Stimulated activated CD4-positive, alpha-beta T cell treated with anti-CD3 and anti-CD28 coated beads, TNF-alpha, amount 100 ng/mL, for 24 hours (primary cell): ENCODE measurements around the gene SH3BGR.

ENCODE experiments used
- DNase-seq, 3 experiments: peaks; one replicate each; pipeline ENCODE4 v3.0.0-alpha.2; 2020; ENCODE audit warnings: low read depth in 3 of 3

The SH3BGR gene

GRCh38 chr21:39546522-39546921, 94.8 kb downstream of the SH3BGR start:
- DNase-seq = no peak

- no peak for DNase-seq
Measured at GRCh38 chr21:39552856-39553255, 101.1 kb downstream of the SH3BGR start.

- no peak for DNase-seq
Measured at GRCh38 chr21:39553331-39553730, 101.6 kb downstream of the SH3BGR start.

GRCh38 chr21:39555911-39556590, 104.3 kb downstream of the SH3BGR start:
- DNase-seq = no peak

- DNase-seq = no peak
Measured at GRCh38 chr21:39559511-39559910, 107.7 kb downstream of the SH3BGR start.

GRCh38 chr21:39561140-39561539, 109.4 kb downstream of the SH3BGR start:
- DNase-seq = no peak

GRCh38 chr21:39562791-39563770, 111.3 kb downstream of the SH3BGR start:
- DNase-seq = no peak

- DNase-seq = no peak
Measured at GRCh38 chr21:39564200-39564599, 112.4 kb downstream of the SH3BGR start.
